SK-N-DZ (cell line): ENCODE measurements around the gene KPRP. TPM values are rescaled to one million over a fixed set of nuclear protein-coding genes. Genes with fewer than 3 reads are reported as not detected.

Experiments used
- DNase-seq: peaks from one replicate; pipeline ENCODE4 v3.0.0-alpha.2; 2015; ENCODE audit warnings: low spot score
- polyA plus RNA-seq, 2 experiments: library from polyadenylated mRNA; depleted of rRNA; stranded (reverse); fragments of >200 nt; gene quantifications; 2 replicates each; pipeline ENCODE4 v1.2.3, GENCODE V29; 2014

KPRP gene
- not detected in 2 replicates for polyA plus RNA-seq (2014; cell fraction: cytosol; rRNA removed)
- polyA plus RNA-seq (2014; cell fraction: nucleus; rRNA removed): not detected in 2 replicates

- DNase-seq: no peak
Measured at GRCh38 chr1:152757747-152758146, at the start of gene KPRP. KPRP (plus strand) TSS chr1:152758025; CDS start chr1:152759589, 1,564 bp downstream.

- no peak for DNase-seq
Measured at GRCh38 chr1:152718238-152718637, 39.6 kb upstream of the KPRP start.

- DNase-seq: no peak
Measured at GRCh38 chr1:152725261-152725660, 32.6 kb upstream of the KPRP start.

- no peak for DNase-seq
Measured at GRCh38 chr1:152728986-152729385, 28.8 kb upstream of the KPRP start.

GRCh38 chr1:152735648-152736047, 22.2 kb upstream of the KPRP start:
- no peak for DNase-seq

GRCh38 chr1:152737997-152738396, 19.8 kb upstream of the KPRP start:
- no peak for DNase-seq

- no peak for DNase-seq
Measured at GRCh38 chr1:152739841-152740240, 18.0 kb upstream of the KPRP start.

- no peak for DNase-seq
Measured at GRCh38 chr1:152741656-152742055, 16.2 kb upstream of the KPRP start.

GRCh38 chr1:152743371-152744145, 14.3 kb upstream of the KPRP start:
- DNase-seq: no peak

GRCh38 chr1:152745289-152745704, 12.5 kb upstream of the KPRP start:
- DNase-seq: no peak

GRCh38 chr1:152745765-152746444, 11.9 kb upstream of the KPRP start:
- DNase-seq: no peak

GRCh38 chr1:152747831-152748230, 10.0 kb upstream of the KPRP start:
- DNase-seq: no peak

GRCh38 chr1:152752225-152752624, 5.6 kb upstream of the KPRP start:
- DNase-seq: no peak

GRCh38 chr1:152753586-152753985, 4.2 kb upstream of the KPRP start:
- no peak for DNase-seq

GRCh38 chr1:152756872-152757271, 953 bp upstream of the KPRP start:
- no peak for DNase-seq

GRCh38 chr1:152758636-152759035, 811 bp downstream of the KPRP start:
- no peak for DNase-seq

GRCh38 chr1:152759453-152760173, 1.8 kb downstream of the KPRP start:
- DNase-seq: no peak

- no peak for DNase-seq
Measured at GRCh38 chr1:152760551-152761190, 2.8 kb downstream of the KPRP start.

- no peak for DNase-seq
Measured at GRCh38 chr1:152761609-152762213, 3.9 kb downstream of the KPRP start.

GRCh38 chr1:152768847-152769533, 11.2 kb downstream of the KPRP start:
- DNase-seq: no peak

- DNase-seq: no peak
Measured at GRCh38 chr1:152770411-152770810, 12.6 kb downstream of the KPRP start.
